Limb (tissue), 2 donors: ENCODE measurements around the gene CENPW.
A peak's percentile ranks its signal among the peaks of the same experiment; 100 is the strongest.

Source experiments
- DNase-seq, 2 donors: peaks; one replicate each; pipeline ENCODE4 v3.0.0-alpha.2; 2016; ENCODE audit errors: extremely low spot score in 2 of 2

The CENPW gene

GRCh38 chr6:126339796-126340609 lies at the start of gene CENPW:
TSS of gene CENPW (plus strand) at chr6:126340115. CDS start at chr6:126340274, 159 bp downstream.
- DNase-seq: peak; percentile 82 to 97

- no peak for DNase-seq
Measured at GRCh38 chr6:126293891-126294524, 45.9 kb upstream of the CENPW start.

GRCh38 chr6:126300126-126300525 lies 39.8 kb upstream of the CENPW start:
- no peak for DNase-seq

- DNase-seq: no peak
Measured at GRCh38 chr6:126300735-126301134, 39.2 kb upstream of the CENPW start.

GRCh38 chr6:126302191-126302590 lies 37.7 kb upstream of the CENPW start:
- no peak for DNase-seq

GRCh38 chr6:126307849-126308248 lies 32.1 kb upstream of the CENPW start:
- DNase-seq: peak in 1 of 2 donors; percentile 42

- DNase-seq: peak in 1 of 2 donors; percentile 48
Measured at GRCh38 chr6:126308362-126308761, 31.6 kb upstream of the CENPW start.

GRCh38 chr6:126312013-126312665 lies 27.8 kb upstream of the CENPW start:
- DNase-seq: no peak

- DNase-seq: no peak
Measured at GRCh38 chr6:126313941-126314340, 26.0 kb upstream of the CENPW start.

- DNase-seq: no peak
Measured at GRCh38 chr6:126318797-126319196, 21.1 kb upstream of the CENPW start.

GRCh38 chr6:126333729-126334128 lies 6.2 kb upstream of the CENPW start:
- no peak for DNase-seq

GRCh38 chr6:126335210-126335609 lies 4.7 kb upstream of the CENPW start:
- no peak for DNase-seq

- no peak for DNase-seq
Measured at GRCh38 chr6:126337323-126337722, 2.6 kb upstream of the CENPW start.

- DNase-seq: no peak
Measured at GRCh38 chr6:126341126-126341525, 1.2 kb downstream of the CENPW start.

- no peak for DNase-seq
Measured at GRCh38 chr6:126344181-126344580, 4.3 kb downstream of the CENPW start.

- DNase-seq: no peak
Measured at GRCh38 chr6:126351960-126352359, 12.0 kb downstream of the CENPW start.

GRCh38 chr6:126352514-126352913 lies 12.6 kb downstream of the CENPW start:
- no peak for DNase-seq

- DNase-seq: no peak
Measured at GRCh38 chr6:126356526-126356925, 16.6 kb downstream of the CENPW start.

GRCh38 chr6:126359936-126360537 lies 20.1 kb downstream of the CENPW start:
- DNase-seq: no peak

- no peak for DNase-seq
Measured at GRCh38 chr6:126361832-126362440, 22.0 kb downstream of the CENPW start.

- no peak for DNase-seq
Measured at GRCh38 chr6:126367849-126368248, 27.9 kb downstream of the CENPW start.

- peak in 1 of 2 donors; percentile 2 for DNase-seq
Measured at GRCh38 chr6:126372626-126373025, 32.7 kb downstream of the CENPW start.
